ENCODE measurements around the gene C1QTNF9B. TPM values are rescaled to one million over a fixed set of nuclear protein-coding genes. Genes with fewer than 3 reads are reported as not detected.

C1QTNF9B gene
- total RNA-seq, 1 experiment from 2014 or later, result not detected

GRCh38 chr13:23909606-23910005 lies 12.3 kb upstream of the C1QTNF9B start:
- Histone ChIP-seq H3K27me3 (ENCODE audit: low read length) (no peaks in the 10 kb centered on the region), H3K9me2 (replicated peaks; ENCODE audit: low read length) (no peaks in the 10 kb centered on the region), H3F3A (ENCODE audit: low read length, unreplicated experiment) (no peaks in the 10 kb centered on the region), H3K9ac (ENCODE audit: low read length) (no peak overlapping the region), H3K9me3 (ENCODE audit: low read length) (no peaks in the 10 kb centered on the region), H3K4me3 (ENCODE audit: low read length) (no peak overlapping the region), H3K4me1 (ENCODE audit: insufficient read depth, low read length) (no peaks in the 10 kb centered on the region), H3K4me2 (ENCODE audit: low read length) (no peak overlapping the region), H2AFZ (ENCODE audit: low read length) (no peak overlapping the region), H3K27ac (ENCODE audit: low read length) (no peak overlapping the region), H3K79me2 (ENCODE audit: low read length) (no peaks in the 10 kb centered on the region), H4K20me1 (ENCODE audit: low read length) (no peaks in the 10 kb centered on the region), H3K36me3 (ENCODE audit: low read depth, low read length) (no peaks in the 10 kb centered on the region)
- DNase-seq (no peak), ATAC-seq (no peak)
- TF ChIP-seq EZH2phosphoT487 (IDR thresholded peaks at IDR 0.05; ENCODE audit: borderline replicate concordance, low read length), result no peak
- no peak for TF ChIP-seq EZH2 (IDR thresholded peaks at IDR 0.05; ENCODE audit: low read length, unreplicated experiment)
- TF ChIP-seq CTCF (conservative IDR thresholded peaks at IDR 0.05; ENCODE audit: low read depth, low read length), result no peak
- CTCF ChIA-PET, result no interaction called here
- intact Hi-C loops (cut with micrococcal nuclease), result no loop called here
- POLR2A ChIA-PET (ENCODE audit: unreplicated experiment), result no interaction called here
- BruUV-seq (replicated peaks), result no TSS peak

- no TSS peak for BruUV-seq (replicated peaks)
- DNase-seq, result no peak
- Histone ChIP-seq H3K27ac (ENCODE audit: low read length) (no peak overlapping the region), H3K27me3 (ENCODE audit: low read length) (no peaks in the 10 kb centered on the region), H3K9me3 (ENCODE audit: low read length) (no peaks in the 10 kb centered on the region), H4K20me1 (ENCODE audit: low read length) (no peaks in the 10 kb centered on the region), H2AFZ (ENCODE audit: low read length) (no peak overlapping the region), H3K9ac (ENCODE audit: low read length) (no peak overlapping the region), H3K79me2 (ENCODE audit: low read length) (no peaks in the 10 kb centered on the region), H3F3A (ENCODE audit: low read length, unreplicated experiment) (no peaks in the 10 kb centered on the region), H3K9me2 (replicated peaks; ENCODE audit: low read length) (no peaks in the 10 kb centered on the region), H3K36me3 (ENCODE audit: low read depth, low read length) (no peaks in the 10 kb centered on the region), H3K4me1 (ENCODE audit: insufficient read depth, low read length) (peaks cover 14% of the 10 kb centered on the region), H3K4me2 (ENCODE audit: low read length) (no peak overlapping the region), H3K4me3 (ENCODE audit: low read length) (no peak overlapping the region)
- ChIA-PET CTCF (no interaction called here), POLR2A (ENCODE audit: unreplicated experiment) (no interaction called here)
- intact Hi-C loops (cut with micrococcal nuclease), result no loop called here
- ATAC-seq, result no peak
- no peak for TF ChIP-seq CTCF (conservative IDR thresholded peaks at IDR 0.05; ENCODE audit: low read depth, low read length)
- no peak for TF ChIP-seq EZH2 (IDR thresholded peaks at IDR 0.05; ENCODE audit: low read length, unreplicated experiment)
- TF ChIP-seq EZH2phosphoT487 (IDR thresholded peaks at IDR 0.05; ENCODE audit: borderline replicate concordance, low read length), result no peak
These were observed 8.5 kb upstream of the C1QTNF9B start for GRCh38 chr13:23905766-23906165.

- intact Hi-C loops (cut with micrococcal nuclease), result no loop called here
- no TSS peak for BruUV-seq (replicated peaks)
- POLR2A ChIA-PET (ENCODE audit: unreplicated experiment), result no interaction called here
- H3K27ac ChIP-seq (ENCODE audit: low read length), result no peak overlapping the region
- no peaks in the 10 kb centered on the region for H3K27me3 ChIP-seq (ENCODE audit: low read length)
- H3K79me2 ChIP-seq (ENCODE audit: low read length), result no peaks in the 10 kb centered on the region
- no peaks in the 10 kb centered on the region for H3K9me2 ChIP-seq (replicated peaks; ENCODE audit: low read length)
- no peak overlapping the region for H3K4me2 ChIP-seq (ENCODE audit: low read length)
- no peaks in the 10 kb centered on the region for H3K9me3 ChIP-seq (ENCODE audit: low read length)
- no peak for DNase-seq
- H4K20me1 ChIP-seq (ENCODE audit: low read length), result no peaks in the 10 kb centered on the region
- TF ChIP-seq EZH2 (IDR thresholded peaks at IDR 0.05; ENCODE audit: low read length, unreplicated experiment) (no peak), EZH2phosphoT487 (IDR thresholded peaks at IDR 0.05; ENCODE audit: borderline replicate concordance, low read length) (no peak), CTCF (conservative IDR thresholded peaks at IDR 0.05; ENCODE audit: low read depth, low read length) (no peak)
- H3K9ac ChIP-seq (ENCODE audit: low read length), result no peak overlapping the region
- ATAC-seq, result no peak
- no peaks in the 10 kb centered on the region for H3K36me3 ChIP-seq (ENCODE audit: low read depth, low read length)
- H3F3A ChIP-seq (ENCODE audit: low read length, unreplicated experiment), result no peaks in the 10 kb centered on the region
- H2AFZ ChIP-seq (ENCODE audit: low read length), result no peak overlapping the region
- peaks cover 17% of the 10 kb centered on the region for H3K4me1 ChIP-seq (ENCODE audit: insufficient read depth, low read length)
- CTCF ChIA-PET, result no interaction called here
- no peak overlapping the region for H3K4me3 ChIP-seq (ENCODE audit: low read length)
These were observed 6.6 kb upstream of the C1QTNF9B start for GRCh38 chr13:23903906-23904280.

Data from PC-3 (cell line).